ENCODE data around the gene FARP1. TPM values are rescaled to one million over a fixed set of nuclear protein-coding genes. Genes with fewer than 3 reads are reported as not detected.

Gene FARP1
- total and polyA plus RNA-seq, 2 of the 13 experiments (the other 11 are each of a cell fraction or from before 2014, with no cell fraction given): 70.6 to 126 TPM

GRCh38 chr13:98274921-98275487 lies 132.1 kb downstream of the FARP1 start:
- ATAC-seq: no peak
- WGBS (ENCODE audit: low lambda C conversion rate): 93% methylated on average over 2 of the region's 2 CpGs
- no TSS peak for BruUV-seq (replicated peaks)
- intact Hi-C loops (cut with micrococcal nuclease; ENCODE audit: unreplicated experiment): no loop called here
- CTCF ChIA-PET (ENCODE audit: low intra/inter-chr PET ratio, low total read pairs): no interaction called here
- Histone ChIP-seq H3K4me2 (ENCODE audit: low read depth, low read length) (peak overlapping the region; percentile 76; the same call in 1 of the 2 replicates), H3K27me3 (ENCODE audit: control insufficient read depth in 1 of 2, insufficient read depth in 2 of 2, low read length in 2 of 2) (no peaks in the 10 kb centered on the region), H2AFZ (ENCODE audit: low read length) (no peak overlapping the region), H3K4me3 (replicated peaks in 1 of 3; ENCODE audit: insufficient read depth in 1 of 3, low read depth in 2 of 3, low read length in 3 of 3) (no peak overlapping the region), H3K36me3 (replicated peaks in 1 of 2; ENCODE audit: control insufficient read depth in 1 of 2, insufficient read depth in 2 of 2, low read length in 2 of 2) (peaks cover 3 to 7% of the 10 kb centered on the region in 2 experiments; a peak in 2 of 5 replicates), H4K20me1 (ENCODE audit: insufficient read depth, low read length) (peaks cover 45% of the 10 kb centered on the region; the same call in 1 of the 2 replicates), H3K79me2 (ENCODE audit: insufficient read depth, low read length) (peaks cover 92% of the 10 kb centered on the region), H3K9me3 (ENCODE audit: low read length) (no peaks in the 10 kb centered on the region), H3K4me1 (ENCODE audit: insufficient read depth, low read length) (peaks cover 84% of the 10 kb centered on the region), H3K9ac (ENCODE audit: insufficient read depth, low read depth, low read length) (no peak overlapping the region), H3K27ac (ENCODE audit: extremely low read length, insufficient read depth, low read length) (peak overlapping the region; percentile 75)
- DNase-seq (ENCODE audit: low spot score): no peak
- in situ Hi-C loops (cut with HindIII; ENCODE audit: extremely low pct_ligation_motif_present, low pct_unique_long_range_greater_than_20kb): loop anchor here (10.0 kb wide), 1 partner anchor 130 kb away; the partner anchor contains the start of gene FARP1
- no peak for TF ChIP-seq TBX3 (IDR thresholded peaks at IDR 0.05; ENCODE audit: borderline replicate concordance)
- no peak for TF ChIP-seq ZNF800 (CRISPR knock-in tag; IDR thresholded peaks at IDR 0.05)
- FAIRE-seq: no peak
- POLR2A ChIA-PET: interaction anchor here (0.6 to 1.7 kb wide), 3 partner anchors 9 to 116 kb away, joined by 3 to 7 read pairs (median 5); no protein-coding TSS in a partner anchor

DNA sequence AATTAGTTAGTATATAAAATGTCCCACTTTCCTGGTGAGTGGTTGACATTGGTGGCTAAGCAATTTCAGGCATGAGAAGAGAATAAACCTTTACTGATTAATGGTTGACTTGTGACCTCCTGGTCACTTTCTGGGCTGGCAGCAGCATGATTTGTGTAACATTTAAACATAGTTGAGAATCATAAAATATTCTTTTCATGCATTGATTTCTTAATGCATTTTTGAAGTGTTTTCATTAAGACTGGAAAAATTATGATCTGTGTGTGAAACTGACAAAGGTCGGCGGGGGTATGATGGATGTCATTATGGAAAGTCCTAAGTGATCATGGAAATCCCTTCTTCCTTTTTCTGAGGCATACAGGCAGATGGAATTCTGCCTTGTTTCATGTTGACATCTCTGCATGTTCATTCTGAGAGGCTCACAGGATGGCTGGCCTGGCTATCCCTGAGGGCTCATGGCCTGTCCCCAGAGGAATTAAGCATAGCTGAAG lies 132.8 kb downstream of the FARP1 start:
- Histone ChIP-seq H4K20me1 (ENCODE audit: insufficient read depth, low read length) (peaks cover 48% of the 10 kb centered on the region; the same call in 1 of the 2 replicates), H3K9ac (ENCODE audit: insufficient read depth, low read depth, low read length) (no peak overlapping the region), H3K27me3 (ENCODE audit: control insufficient read depth in 1 of 2, insufficient read depth in 2 of 2, low read length in 2 of 2) (no peaks in the 10 kb centered on the region), H3K4me2 (ENCODE audit: low read depth, low read length) (no peak overlapping the region), H3K9me3 (ENCODE audit: low read length) (no peaks in the 10 kb centered on the region), H3K27ac (ENCODE audit: extremely low read length, insufficient read depth, low read length) (no peak overlapping the region), H3K36me3 (replicated peaks in 1 of 2; ENCODE audit: control insufficient read depth in 1 of 2, insufficient read depth in 2 of 2, low read length in 2 of 2) (peaks cover 3 to 4% of the 10 kb centered on the region in 2 experiments; a peak in 2 of 5 replicates), H3K4me3 (replicated peaks in 1 of 3; ENCODE audit: insufficient read depth in 1 of 3, low read depth in 2 of 3, low read length in 3 of 3) (no peak overlapping the region), H2AFZ (ENCODE audit: low read length) (no peak overlapping the region), H3K4me1 (ENCODE audit: insufficient read depth, low read length) (peaks cover 77% of the 10 kb centered on the region), H3K79me2 (ENCODE audit: insufficient read depth, low read length) (peaks cover 92% of the 10 kb centered on the region)
- in situ Hi-C loops (cut with HindIII; ENCODE audit: extremely low pct_ligation_motif_present, low pct_unique_long_range_greater_than_20kb) (loop anchor here (10.0 kb wide), 1 partner anchor 131 kb away; the partner anchor contains the start of gene FARP1), intact Hi-C loops (cut with micrococcal nuclease; ENCODE audit: unreplicated experiment) (no loop called here)
- DNase-seq (ENCODE audit: low spot score): no peak
- BruUV-seq (replicated peaks): no TSS peak
- ChIA-PET POLR2A (no interaction called here), CTCF (ENCODE audit: low intra/inter-chr PET ratio, low total read pairs) (no interaction called here)
- no peak for TF ChIP-seq ARNT (IDR thresholded peaks at IDR 0.05)
- peak; percentile 73 for TF ChIP-seq RBM22 (optimal IDR thresholded peaks at IDR 0.05; ENCODE audit: low read length)
- ATAC-seq: no peak
- no peak for FAIRE-seq
- WGBS (ENCODE audit: low lambda C conversion rate): 97% methylated on average over 2 of the region's 2 CpGs

All from HepG2 (cell line).